Measurements from ENCODE around the gene TCF7L2.
A peak's percentile ranks its signal among the peaks of the same experiment; 100 is the strongest.

DNA sequence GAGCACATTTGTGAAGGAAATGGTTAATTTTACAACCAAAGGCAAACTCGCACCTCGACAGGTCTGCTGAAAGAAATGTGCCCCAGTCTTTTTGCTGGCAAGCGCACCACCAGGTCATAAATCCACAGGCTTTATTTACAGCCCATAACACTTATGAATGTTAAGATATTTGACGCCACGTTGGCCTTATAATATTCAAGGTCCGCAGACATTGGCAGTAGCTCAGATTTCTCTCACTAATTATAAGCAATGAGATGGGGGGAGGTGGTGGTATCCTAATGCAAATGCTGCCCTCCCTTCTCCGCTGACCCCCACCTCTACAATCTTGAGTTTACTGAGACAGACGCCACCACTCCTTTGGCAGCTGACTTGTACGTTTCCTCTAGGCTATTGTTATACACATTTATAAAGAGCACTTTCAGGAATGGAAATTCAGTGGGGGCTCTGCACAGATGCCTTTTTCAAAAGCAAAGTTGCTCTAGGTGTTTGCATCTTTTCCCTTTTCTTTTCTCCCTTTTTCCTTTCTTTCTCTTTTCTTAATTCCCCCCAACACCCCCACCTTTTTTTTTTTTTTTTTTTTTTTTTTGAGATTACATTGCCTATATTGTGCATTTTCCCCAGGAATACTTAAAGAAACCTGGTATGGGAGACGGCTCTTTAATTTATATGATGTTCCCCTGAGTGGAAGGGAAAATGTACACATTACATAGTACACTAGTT lies 6.7 kb downstream of the TCF7L2 start:
- TF ChIP-seq POLR2AphosphoS5 (IDR thresholded peaks at IDR 0.05; ENCODE audit: low read depth, low read length): peak; percentile 55
- TF ChIP-seq, protein P1, sequence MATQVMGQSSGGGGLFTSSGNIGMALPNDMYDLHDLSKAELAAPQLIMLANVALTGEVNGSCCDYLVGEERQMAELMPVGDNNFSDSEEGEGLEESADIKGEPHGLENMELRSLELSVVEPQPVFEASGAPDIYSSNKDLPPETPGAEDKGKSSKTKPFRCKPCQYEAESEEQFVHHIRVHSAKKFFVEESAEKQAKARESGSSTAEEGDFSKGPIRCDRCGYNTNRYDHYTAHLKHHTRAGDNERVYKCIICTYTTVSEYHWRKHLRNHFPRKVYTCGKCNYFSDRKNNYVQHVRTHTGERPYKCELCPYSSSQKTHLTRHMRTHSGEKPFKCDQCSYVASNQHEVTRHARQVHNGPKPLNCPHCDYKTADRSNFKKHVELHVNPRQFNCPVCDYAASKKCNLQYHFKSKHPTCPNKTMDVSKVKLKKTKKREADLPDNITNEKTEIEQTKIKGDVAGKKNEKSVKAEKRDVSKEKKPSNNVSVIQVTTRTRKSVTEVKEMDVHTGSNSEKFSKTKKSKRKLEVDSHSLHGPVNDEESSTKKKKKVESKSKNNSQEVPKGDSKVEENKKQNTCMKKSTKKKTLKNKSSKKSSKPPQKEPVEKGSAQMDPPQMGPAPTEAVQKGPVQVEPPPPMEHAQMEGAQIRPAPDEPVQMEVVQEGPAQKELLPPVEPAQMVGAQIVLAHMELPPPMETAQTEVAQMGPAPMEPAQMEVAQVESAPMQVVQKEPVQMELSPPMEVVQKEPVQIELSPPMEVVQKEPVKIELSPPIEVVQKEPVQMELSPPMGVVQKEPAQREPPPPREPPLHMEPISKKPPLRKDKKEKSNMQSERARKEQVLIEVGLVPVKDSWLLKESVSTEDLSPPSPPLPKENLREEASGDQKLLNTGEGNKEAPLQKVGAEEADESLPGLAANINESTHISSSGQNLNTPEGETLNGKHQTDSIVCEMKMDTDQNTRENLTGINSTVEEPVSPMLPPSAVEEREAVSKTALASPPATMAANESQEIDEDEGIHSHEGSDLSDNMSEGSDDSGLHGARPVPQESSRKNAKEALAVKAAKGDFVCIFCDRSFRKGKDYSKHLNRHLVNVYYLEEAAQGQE (IDR thresholded peaks at IDR 0.05; ENCODE audit: insufficient read depth in 1 of 2, low read depth in 2 of 2, low read length in 2 of 2): no peak

Measured in PFSK-1 (cell line).